Fibroblast of pulmonary artery (primary cell): ENCODE results near the gene FOXP1.

ENCODE experiments used
- DNase-seq: peaks from one replicate; pipeline ENCODE4 v3.0.0-alpha.2; 2010; ENCODE audit warnings: low read depth
- H3K4me3 ChIP-seq: replicated peaks from 2 replicates; pipeline ENCODE4 v1.5.1; 2011; ENCODE audit warnings: low read depth, mild to moderate bottlenecking, control low read depth, low read length, moderate library complexity
- CTCF ChIP-seq: IDR thresholded peaks from 2 replicates; pipeline ENCODE4 v1.5.1; 2011; ENCODE audit warnings: mild to moderate bottlenecking, control low read depth, low read length, inconsistent platforms; ENCODE audit errors: missing control alignments

Gene FOXP1

GRCh38 chr3:71602256-71602655 lies 18.7 kb upstream of the FOXP1 start:
- no peak for DNase-seq
- no peak for TF ChIP-seq CTCF

GRCh38 chr3:71601811-71602210 lies 18.3 kb upstream of the FOXP1 start:
- no peak for DNase-seq
- TF ChIP-seq CTCF = no peak
- H3K4me3 ChIP-seq = no peak overlapping the region

More at GRCh38 chr3:71602256-71602655, 18.7 kb upstream of the FOXP1 start:
- no peak overlapping the region for H3K4me3 ChIP-seq

- no peak for DNase-seq
- TF ChIP-seq CTCF = no peak
- H3K4me3 ChIP-seq = no peak overlapping the region
Measured at GRCh38 chr3:71600646-71601288, 17.2 kb upstream of the FOXP1 start.

GRCh38 chr3:71599416-71599815 lies 15.9 kb upstream of the FOXP1 start:
- DNase-seq = no peak
- H3K4me3 ChIP-seq = no peak overlapping the region
- no peak for TF ChIP-seq CTCF

- TF ChIP-seq CTCF = no peak
- no peak overlapping the region for H3K4me3 ChIP-seq
- no peak for DNase-seq
Measured at GRCh38 chr3:71598292-71598691, 14.8 kb upstream of the FOXP1 start.

GRCh38 chr3:71597286-71597685 lies 13.8 kb upstream of the FOXP1 start:
- no peak overlapping the region for H3K4me3 ChIP-seq
- DNase-seq = no peak
- TF ChIP-seq CTCF = no peak

GRCh38 chr3:71593106-71593505 lies 9.6 kb upstream of the FOXP1 start:
- no peak overlapping the region for H3K4me3 ChIP-seq
- no peak for TF ChIP-seq CTCF
- DNase-seq = no peak
